Measurements from ENCODE around the gene JHY. TPM values are rescaled to one million over a fixed set of nuclear protein-coding genes. Genes with fewer than 3 reads are reported as not detected.

Gene JHY
- total and polyA plus RNA-seq, 4 donors = 0.13 to 0.25 (median 0.14) TPM

- no peak overlapping the region for H3K27ac ChIP-seq (ENCODE audit: low read depth in 1 of 2, low read length in 2 of 2)
- 51% methylated on average over 3 of the region's 3 CpGs for WGBS
- no peak overlapping the region for H3K4me3 ChIP-seq (ENCODE audit: low read depth in 1 of 3, low read length in 3 of 3)
- peaks cover 0 to 6% (median 0%) of the 10 kb centered on the region in 4 donors for H3K27me3 ChIP-seq (ENCODE audit: control insufficient read depth in 4 of 4, insufficient read depth in 4 of 4, low read length in 3 of 4)
- no peaks in the 10 kb centered on the region for H3K36me3 ChIP-seq (ENCODE audit: control insufficient read depth in 4 of 4, insufficient read depth in 3 of 4, low read depth in 1 of 4, low read length in 3 of 4)
- H3K9ac ChIP-seq (ENCODE audit: low read depth in 1 of 2, low read length in 2 of 2) = no peak overlapping the region
- TF ChIP-seq EGR1 (IDR thresholded peaks at IDR 0.05; ENCODE audit: low read depth in 2 of 2) = no peak
- TF ChIP-seq FOXA2 (IDR thresholded peaks at IDR 0.05) = no peak
- TF ChIP-seq SP1 (IDR thresholded peaks at IDR 0.05) = no peak
- no peak for TF ChIP-seq YY1 (IDR thresholded peaks at IDR 0.05)
- no peak for TF ChIP-seq RXRA (IDR thresholded peaks at IDR 0.05)
- TF ChIP-seq HNF4G (IDR thresholded peaks at IDR 0.05) = no peak
- no peak for TF ChIP-seq NR2F2 (IDR thresholded peaks at IDR 0.05)
- no peak for TF ChIP-seq RAD21 (IDR thresholded peaks at IDR 0.05)
- no peak for TF ChIP-seq FOXA1 (IDR thresholded peaks at IDR 0.05)
- TF ChIP-seq, protein P1, sequence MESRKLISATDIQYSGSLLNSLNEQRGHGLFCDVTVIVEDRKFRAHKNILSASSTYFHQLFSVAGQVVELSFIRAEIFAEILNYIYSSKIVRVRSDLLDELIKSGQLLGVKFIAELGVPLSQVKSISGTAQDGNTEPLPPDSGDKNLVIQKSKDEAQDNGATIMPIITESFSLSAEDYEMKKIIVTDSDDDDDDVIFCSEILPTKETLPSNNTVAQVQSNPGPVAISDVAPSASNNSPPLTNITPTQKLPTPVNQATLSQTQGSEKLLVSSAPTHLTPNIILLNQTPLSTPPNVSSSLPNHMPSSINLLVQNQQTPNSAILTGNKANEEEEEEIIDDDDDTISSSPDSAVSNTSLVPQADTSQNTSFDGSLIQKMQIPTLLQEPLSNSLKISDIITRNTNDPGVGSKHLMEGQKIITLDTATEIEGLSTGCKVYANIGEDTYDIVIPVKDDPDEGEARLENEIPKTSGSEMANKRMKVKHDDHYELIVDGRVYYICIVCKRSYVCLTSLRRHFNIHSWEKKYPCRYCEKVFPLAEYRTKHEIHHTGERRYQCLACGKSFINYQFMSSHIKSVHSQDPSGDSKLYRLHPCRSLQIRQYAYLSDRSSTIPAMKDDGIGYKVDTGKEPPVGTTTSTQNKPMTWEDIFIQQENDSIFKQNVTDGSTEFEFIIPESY (IDR thresholded peaks at IDR 0.05) = no peak
- no peak for TF ChIP-seq HNF4A (conservative IDR thresholded peaks at IDR 0.05)
- TF ChIP-seq TAF1 (conservative IDR thresholded peaks at IDR 0.05) = no peak
- no peak for TF ChIP-seq REST (IDR thresholded peaks at IDR 0.05)
- TF ChIP-seq, protein P2, sequence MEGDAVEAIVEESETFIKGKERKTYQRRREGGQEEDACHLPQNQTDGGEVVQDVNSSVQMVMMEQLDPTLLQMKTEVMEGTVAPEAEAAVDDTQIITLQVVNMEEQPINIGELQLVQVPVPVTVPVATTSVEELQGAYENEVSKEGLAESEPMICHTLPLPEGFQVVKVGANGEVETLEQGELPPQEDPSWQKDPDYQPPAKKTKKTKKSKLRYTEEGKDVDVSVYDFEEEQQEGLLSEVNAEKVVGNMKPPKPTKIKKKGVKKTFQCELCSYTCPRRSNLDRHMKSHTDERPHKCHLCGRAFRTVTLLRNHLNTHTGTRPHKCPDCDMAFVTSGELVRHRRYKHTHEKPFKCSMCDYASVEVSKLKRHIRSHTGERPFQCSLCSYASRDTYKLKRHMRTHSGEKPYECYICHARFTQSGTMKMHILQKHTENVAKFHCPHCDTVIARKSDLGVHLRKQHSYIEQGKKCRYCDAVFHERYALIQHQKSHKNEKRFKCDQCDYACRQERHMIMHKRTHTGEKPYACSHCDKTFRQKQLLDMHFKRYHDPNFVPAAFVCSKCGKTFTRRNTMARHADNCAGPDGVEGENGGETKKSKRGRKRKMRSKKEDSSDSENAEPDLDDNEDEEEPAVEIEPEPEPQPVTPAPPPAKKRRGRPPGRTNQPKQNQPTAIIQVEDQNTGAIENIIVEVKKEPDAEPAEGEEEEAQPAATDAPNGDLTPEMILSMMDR (IDR thresholded peaks at IDR 0.05; ENCODE audit: low read depth, low read length, missing input control) = no peak
- TF ChIP-seq ATF3 (IDR thresholded peaks at IDR 0.05) = no peak
- no peak for TF ChIP-seq MAX (IDR thresholded peaks at IDR 0.05)
- TF ChIP-seq JUND (IDR thresholded peaks at IDR 0.05) = no peak
- TF ChIP-seq GABPA (IDR thresholded peaks at IDR 0.05 in 1 of 2, conservative IDR thresholded peaks at IDR 0.05 in 1 of 2) = no peak
- H3K9me3 ChIP-seq (ENCODE audit: control insufficient read depth in 4 of 4, low read length in 3 of 4) = no peaks in the 10 kb centered on the region
- H3K4me1 ChIP-seq (ENCODE audit: control insufficient read depth in 4 of 4, insufficient read depth in 4 of 4, low read length in 3 of 4) = no peaks in the 10 kb centered on the region
- no peak for DNase-seq (ENCODE audit: low spot score)
These were observed 20.9 kb upstream of the JHY start for GRCh38 chr11:122861631-122862030.
